CD4-positive, alpha-beta T cell treated with Interferon alpha-2 for 1 hour (primary cell): ENCODE data around the gene TGIF2.

Source experiments
- DNase-seq, 2 donors: peaks; one replicate each; pipeline ENCODE4 v3.0.0-alpha.2; 2020 to 2022

Gene TGIF2

DNA sequence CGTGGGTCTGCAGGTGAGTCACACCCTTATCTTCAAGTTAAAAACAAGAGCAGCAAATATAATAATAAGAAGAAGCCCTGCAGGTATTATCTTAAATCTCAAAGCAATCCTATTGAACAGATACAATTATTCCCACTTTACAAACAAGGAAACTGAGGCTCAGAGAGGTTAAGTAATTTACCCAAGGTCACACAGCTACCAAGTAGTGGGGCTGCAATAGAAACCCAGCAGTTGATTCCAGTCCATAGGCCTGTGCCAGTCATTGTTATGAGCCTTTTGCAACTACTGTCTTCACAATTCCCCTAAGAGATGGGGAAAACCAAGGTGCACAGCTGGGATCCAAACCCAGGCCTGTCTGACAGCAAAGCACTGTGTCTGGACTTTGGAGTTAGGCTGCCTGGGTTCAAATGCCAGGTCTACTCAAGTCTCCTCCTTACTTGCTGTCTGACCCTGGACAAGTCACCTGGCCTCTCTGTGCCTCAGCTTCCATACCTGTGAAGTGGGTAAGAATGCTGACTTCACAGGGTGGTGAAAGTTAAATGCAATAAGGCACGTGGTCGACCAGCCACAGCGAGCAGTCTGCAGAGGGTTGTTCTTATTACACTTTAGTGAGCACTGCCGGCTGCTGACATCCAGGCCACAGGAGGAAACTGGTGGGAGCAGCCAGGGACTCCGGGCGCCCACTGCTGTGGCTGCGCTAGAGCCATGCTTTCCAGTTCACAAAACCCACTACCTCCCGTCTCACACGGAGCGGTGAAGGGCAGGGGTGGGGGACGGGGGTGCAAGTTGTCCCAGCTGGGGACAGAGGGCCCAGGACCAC is 26.0 kb upstream of the TGIF2 start:
- DNase-seq: no peak

DNA sequence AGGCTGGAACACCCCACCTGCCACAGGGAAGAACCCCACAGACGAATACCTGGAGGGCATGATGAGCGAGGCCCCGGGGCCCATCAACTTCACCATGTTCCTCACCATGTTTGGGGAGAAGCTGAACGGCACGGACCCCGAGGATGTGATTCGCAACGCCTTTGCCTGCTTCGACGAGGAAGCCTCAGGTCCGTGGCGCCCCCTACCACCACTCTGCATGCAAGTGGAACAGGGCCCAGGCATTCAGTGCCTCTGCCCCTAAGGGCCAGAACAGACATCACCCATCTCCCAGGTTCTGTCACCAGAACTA is 25.4 kb upstream of the TGIF2 start:
- DNase-seq: no peak

DNA sequence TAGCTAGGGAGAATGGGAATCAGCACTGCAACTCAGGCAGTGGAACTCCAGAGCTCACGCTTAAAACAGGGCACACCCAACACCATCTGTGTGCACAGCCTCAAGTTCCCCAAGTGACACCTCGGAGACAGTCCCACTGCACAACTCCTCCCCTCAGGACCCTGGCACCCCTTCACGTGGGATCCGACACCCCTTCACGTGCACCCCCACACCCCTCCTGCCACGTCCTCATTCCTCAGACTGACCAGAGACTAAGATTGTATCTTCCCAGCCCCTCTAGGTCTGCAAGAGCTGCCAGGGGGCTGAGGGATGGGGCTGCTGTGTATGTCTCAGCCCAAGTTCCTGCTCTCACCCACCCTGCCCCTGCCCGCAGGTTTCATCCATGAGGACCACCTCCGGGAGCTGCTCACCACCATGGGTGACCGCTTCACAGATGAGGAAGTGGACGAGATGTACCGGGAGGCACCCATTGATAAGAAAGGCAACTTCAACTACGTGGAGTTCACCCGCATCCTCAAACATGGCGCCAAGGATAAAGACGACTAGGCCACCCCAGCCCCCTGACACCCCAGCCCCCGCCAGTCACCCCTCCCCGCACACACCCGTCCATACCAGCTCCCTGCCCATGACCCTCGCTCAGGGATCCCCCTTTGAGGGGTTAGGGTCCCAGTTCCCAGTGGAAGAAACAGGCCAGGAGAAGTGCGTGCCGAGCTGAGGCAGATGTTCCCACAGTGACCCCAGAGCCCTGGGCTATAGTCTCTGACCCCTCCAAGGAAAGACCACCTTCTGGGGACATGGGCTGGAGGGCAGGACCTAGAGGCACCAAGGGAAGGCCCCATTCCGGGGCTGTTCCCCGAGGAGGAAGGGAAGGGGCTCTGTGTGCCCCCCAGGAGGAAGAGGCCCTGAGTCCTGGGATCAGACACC is 24.4 kb upstream of the TGIF2 start:
- no peak for DNase-seq

DNA sequence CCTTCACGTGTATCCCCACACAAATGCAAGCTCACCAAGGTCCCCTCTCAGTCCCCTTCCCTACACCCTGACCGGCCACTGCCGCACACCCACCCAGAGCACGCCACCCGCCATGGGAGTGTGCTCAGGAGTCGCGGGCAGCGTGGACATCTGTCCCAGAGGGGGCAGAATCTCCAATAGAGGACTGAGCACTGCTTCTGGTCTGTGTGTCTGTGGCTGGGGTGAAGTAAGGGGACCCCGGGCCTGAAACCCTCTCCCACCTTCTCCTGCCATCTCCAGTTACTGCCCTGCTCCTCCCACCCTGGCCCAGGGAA is 23.8 kb upstream of the TGIF2 start:
- no peak for DNase-seq

DNA sequence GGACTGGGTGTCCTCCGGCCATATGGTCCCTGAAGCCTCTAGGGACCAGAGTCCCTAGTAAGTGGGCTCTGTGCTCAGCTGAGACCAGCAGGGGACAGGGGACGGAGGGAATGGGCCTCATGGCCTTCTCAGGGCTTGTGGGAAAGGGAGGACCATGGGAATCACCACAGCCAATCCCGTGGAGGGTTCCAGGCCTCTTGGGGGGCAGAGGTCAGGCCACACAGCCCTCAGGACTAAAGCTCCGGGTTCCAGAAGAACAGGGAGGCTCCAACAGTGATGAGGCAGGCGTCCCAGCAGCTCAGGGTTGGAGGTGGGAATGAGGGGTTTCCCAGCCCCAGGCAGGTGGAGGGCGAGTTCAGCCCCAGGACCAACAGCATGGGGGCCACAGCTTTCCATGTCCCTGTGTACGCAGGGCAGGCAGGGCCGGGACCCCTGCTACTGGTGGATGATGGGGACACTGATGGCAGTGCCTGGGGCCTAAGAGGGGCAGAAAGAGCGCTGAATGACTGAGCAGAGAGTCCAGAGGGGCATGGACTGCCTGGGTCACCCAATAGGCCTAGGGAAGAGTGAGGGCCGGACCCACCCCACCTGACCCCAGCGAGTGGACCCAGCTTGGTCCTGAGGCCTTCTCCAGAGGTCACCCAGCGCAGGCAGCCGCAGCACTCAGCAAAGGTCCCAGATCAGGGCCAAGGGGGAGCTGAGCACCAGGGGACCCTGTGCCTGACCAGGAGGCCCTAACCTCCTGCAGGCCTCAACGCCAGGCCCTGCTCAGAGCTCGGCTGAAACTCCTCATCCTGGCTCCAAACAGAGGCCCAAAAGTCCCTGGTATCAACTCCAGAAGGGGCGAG is 23.2 kb upstream of the TGIF2 start:
- no peak for DNase-seq

DNA sequence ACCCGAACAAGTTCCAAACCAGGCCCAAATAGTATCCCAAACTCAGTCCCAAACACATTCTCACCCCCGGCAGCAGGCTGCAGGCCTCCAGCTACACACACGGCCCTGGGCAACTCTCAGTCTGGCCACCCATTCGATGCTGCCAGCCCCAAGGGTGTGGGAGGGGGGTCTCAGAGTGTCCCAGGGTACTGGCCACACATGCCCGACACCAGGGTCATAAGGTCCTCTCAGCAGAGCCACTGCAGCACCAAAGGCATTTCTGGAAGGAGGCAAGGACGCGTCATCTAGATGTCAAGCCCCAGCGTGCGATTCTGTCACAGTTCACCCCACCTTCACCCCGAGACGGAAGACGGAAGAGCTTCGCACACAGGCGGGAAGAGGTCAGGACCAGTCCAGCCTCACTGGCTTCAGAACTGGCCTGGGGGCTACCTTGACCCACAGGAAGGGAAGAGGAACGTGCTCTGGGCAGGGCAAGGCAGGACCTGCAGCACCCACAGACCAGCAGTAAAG is 22.6 kb upstream of the TGIF2 start:
- DNase-seq: no peak

DNA sequence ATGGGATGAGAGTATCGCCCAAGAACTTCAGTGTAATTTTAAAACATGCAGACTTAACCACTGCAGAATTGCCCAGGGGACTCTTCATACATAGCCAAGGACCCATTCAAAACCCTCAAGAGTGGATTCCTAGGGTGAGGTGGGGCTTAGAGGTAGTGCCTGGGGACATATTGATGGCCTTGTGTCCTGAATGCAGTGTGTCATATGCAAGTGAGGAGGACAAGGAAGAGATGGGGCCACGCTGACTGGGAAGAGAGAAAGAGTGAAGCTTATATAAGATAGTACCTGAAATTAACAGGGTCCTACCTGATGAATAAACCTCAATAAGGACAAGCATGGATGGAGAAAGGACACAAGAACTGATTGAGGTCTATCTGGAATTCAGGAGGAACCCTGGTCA is 18.1 kb upstream of the TGIF2 start:
- DNase-seq: no peak

DNA sequence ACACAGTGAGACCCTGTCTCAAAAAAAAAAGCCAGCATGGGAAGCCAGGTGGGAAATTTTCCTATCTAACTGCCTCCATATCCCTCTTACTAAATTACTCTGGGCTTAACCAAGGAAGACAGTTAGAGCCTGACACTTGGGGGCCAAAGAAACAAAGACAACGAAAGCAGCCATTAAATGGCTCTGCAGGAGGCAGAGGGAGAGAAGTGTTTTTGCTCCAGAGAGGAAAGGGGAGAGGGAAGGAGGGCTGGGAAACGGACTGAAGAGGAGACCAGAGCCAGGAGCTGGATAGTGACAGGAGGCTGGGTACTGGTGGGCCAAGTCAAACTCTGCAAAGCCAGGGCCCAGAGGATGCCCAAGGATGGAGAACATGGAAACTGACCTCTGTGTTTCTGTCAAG is 10.7 kb upstream of the TGIF2 start:
- DNase-seq: no peak

DNA sequence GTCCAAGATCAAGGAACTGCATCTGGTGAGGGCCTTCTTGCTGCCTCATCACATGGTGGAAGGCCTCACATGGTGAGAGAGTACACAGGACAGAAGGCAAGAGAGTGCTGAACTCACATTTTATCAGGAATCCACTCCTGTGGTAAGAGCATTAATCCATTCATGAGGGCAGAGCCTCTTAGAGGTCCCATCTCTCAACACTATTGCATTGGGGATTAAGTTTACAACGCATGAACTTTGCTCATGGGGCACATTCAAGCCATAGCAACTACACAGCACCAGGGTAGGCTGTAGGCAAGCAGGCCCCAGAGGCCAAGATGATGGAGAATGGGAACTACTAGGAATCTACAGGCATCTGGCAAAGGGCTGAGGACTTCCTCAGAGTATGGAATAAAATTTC is 10.0 kb upstream of the TGIF2 start:
- no peak for DNase-seq

DNA sequence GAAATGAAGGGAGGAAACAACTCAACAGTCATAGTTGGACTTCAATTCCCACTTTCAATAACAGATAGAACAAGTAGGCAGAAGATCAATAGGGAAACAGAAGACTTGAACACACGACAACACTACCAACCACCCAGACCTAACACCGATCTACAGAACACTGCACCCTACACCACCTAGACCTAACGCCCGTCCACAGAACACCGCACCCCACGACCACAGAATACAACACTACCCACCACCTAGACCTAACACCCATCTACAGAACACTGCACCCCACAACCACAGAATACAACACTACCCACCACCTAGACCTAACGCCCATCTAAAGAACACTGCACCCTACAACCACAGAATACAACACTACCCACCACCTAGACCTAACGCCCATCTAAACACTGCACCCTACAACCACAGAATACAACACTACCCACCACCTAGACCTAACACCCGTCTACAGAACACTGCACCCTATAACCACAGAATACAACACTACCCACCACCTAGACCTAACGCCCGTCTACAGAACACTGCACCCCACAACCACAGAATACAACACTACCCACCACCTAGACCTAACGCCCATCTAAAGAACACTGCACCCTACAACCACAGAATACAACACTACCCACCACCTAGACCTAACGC is 9.2 kb upstream of the TGIF2 start:
- peak in 1 of 2 donors; percentile 28 for DNase-seq

DNA sequence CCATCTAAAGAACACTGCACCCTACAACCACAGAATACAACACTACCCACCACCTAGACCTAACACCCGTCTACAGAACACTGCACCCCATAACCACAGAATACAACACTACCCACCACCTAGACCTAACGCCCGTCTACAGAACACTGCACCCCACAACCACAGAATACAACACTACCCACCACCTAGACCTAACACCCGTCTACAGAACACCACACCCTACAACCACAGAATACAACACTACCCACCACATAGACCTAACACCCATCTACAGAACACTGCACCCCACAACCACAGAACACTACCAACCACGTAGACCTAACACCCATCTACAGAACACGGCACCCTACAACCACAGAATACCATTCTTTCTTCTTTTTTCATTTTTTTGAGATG is 8.7 kb upstream of the TGIF2 start:
- DNase-seq: peak in 1 of 2 donors; percentile 46

DNA sequence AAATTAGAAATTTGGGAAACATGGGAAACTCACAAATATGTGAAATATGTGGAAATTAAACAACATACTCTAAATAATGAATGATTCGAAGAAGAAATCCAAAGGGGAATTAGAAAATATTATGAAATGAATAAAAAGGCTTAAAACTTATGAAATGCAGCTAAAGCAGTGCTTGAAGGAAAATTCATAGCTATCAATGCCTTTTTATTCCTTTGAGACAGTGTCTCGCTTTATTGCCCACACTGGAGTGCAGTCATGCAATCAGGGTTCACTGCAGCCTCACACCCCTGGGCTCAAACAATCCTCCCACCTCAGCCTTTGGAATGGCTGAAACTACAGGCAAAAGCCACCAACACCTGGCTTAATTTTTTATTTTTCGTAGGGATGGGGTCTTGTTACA is 7.9 kb upstream of the TGIF2 start:
- DNase-seq: no peak

DNA sequence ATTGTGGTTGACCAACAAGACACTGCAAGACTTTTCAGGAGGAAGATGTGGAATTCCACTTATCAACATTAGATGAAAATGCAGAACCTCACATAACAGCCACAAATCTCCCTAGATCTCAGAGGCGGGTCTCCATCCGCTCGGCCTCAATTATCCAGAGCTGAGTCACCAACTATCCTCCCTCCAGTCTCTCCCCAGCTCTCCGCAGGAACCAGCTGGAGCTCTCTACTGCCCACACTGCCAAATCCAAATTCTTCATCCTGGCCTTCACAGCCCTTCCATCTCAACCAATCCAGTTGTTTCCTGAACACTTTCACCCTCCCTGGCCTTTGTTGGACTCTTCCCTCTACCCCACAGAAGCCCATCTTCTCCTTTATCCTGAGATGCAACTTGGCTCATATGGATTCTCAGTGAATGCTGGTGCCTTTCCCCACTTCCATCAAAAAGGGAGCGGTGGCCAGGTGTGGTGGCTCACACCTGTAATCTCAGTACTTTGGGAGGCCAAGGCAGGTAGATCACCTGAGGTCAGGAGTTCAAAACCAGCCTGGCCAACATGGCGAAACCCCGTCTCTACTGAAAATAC is 3.5 kb upstream of the TGIF2 start:
- no peak for DNase-seq

DNA sequence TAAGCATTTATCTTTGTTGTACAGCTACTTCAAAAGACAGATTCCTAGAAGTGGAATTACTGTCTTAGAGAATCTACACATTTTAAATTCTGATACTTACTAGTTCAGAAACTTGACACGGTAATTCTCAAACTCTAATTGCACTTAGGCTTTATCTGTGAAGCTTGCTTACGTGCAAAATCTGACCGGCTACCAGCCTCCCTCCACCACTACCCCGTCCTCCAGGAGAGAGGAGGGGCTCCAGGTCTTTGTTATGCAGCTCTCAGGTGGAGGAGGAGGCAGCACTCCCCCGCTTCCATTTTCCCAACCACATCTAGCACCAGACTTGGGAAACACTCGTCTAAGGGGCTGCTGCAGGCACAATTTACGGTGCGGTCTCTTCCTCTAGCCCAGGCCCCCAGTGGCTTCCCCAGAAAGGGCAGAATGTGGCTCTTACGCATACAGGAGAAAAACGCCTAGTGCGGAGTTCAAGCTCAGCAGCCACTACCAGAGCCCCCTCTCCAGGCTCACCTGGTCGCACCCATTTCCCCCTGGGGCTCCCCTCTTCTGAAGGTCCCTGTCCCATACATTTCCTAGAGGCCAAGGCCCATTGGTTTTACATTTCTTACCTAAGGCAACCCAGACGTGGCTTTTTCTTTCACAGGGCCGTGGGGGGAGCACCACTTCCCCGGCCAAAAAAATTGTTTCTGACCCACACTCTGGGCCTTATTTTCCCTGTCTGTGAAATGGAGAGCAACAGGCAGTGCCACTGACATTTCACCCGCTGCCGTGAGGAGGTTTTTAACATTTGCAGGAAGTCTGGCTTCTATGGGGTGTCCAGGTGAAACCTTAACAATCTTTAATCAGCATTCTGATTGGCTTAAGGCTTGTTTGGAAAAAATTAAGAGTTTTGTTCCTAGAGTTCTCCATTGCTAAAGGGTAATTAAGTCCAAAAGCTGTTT is 1.6 kb upstream of the TGIF2 start:
- no peak for DNase-seq

DNA sequence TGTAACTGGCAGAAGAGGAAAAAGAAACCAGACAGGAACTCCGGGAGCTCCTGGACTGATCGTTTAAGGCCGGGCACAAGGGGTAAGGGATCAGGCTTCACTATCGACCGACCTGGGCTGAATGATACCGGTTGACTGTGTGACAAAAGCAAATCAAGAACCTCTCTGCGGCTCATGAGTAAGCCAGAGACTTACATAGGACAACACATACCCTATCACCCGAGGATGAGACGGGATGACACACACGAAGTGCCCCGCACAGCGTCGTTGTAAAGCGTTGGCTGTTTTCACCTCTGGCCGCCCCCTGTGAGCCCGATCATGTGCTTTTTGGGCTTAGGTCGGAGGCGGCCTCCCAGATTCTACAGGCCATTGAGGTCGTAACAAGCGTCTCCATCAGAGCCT is 695 bp upstream of the TGIF2 start:
- DNase-seq: peak; percentile 66 to 69

DNA sequence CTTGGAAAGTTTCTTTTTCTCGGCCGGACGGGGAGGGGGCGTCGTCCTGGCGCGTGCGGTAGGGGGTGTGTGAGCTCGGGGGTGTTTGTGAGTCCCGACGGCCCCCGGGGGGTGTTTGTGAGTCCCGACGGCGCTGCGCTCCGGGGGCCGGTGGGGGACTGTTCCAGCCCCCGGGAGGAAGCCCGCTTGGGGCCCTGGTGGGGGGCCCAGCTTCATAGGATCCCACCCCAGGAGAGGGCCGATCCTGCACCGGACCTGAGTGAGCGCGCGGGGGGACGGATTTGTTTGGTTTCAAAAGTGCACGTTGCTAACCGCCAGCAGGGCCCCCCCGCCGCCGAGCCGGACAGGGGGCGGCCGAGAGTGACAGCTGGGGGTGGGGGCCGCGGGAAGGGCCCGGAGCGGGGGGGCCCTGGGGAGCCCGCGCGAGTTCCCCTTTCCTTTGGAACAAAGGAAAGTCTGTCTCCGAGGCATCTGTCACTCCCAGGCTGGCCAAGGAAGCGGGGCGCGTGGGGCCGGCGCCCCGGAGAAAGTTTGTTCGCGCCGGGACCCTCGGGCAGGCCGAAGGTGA is 485 bp downstream of the TGIF2 start:
- DNase-seq: peak; percentile 50 to 51

DNA sequence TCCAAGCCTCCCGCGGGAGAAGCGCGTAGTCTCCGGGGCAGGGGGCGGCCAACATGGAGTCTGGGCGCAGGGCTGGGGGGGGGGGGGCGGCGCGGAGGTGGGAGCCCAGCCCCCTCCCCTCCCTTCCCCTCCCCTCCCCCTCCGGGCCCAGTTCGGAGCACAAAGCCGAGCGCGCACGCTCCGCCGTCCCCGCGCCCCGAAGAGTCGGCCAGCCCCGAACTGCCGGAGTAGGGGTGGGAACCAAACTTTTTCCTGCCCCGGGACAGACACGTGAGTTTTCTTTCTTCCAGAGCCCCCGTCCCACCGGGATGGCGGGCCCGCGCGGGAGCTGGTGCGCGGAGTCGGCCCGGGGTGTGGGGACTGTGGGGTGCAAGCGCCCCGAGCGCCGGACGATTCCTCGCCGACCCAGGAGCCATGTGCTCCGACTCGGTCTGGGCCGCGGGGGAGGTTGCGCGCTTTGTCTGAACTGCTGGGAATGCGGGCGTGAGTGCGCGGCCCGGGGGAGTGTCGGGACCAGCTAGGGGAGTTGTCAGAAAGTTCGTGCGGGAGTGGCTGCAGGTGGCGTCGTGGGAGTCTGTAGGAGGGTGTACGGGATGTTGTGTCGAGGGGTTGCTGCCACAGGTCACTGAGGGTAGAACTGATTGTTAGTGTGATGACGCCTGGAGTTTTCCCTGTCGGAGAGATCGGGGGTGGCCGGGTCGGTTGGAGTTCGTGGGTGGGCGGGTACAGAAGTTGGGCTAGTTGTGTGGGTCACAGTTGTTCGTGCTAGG is 1.2 kb downstream of the TGIF2 start:
- DNase-seq: peak; percentile 45 to 60

DNA sequence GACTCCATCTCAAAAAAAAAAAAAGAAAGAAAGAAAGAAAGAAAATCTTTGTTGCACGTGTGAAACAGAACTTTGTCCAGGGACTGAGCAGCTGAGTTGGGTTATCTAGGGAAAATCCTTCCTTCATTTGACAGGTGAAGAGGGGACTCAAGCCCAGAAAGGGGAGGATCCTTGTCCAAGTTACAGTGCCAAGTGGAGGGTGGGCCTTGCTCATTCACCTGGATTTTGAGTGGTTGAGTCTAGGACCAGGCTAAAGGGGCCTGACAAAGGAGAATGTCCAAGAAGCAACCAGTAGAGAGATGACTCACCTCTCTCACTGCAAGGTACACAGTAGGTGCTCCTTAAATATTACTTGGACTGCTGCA is 2.7 kb downstream of the TGIF2 start:
- DNase-seq: no peak

DNA sequence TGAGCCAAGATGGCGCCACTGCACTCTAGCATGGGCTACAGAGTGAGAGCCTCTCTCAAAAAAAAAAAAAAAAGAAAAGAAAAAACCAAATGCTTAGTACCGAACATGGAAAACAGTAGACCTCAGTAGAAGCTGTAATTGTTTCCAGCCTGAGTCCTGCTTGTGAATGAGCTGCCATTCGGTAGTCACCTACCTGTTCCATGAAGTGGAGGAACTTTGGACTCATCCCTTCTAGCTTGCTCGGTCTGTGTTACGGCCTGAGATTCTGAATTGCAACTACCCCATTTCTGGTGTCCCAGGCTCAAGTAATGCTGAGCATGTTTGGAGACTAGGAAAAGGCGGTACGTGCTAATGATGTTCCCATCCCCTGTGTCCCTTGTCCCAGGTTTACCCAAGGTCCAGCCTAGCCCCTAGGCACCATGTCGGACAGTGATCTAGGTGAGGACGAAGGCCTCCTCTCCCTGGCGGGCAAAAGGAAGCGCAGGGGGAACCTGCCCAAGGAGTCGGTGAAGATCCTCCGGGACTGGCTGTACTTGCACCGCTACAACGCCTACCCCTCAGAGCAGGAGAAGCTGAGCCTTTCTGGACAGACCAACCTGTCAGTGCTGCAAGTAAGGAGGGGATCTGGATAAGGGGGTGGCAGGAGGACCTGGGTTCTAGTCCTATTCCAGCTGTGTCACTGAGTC is 5.1 kb downstream of the TGIF2 start:
- no peak for DNase-seq
